Glutamatergic neuron (in vitro differentiated cells): ENCODE measurements around the gene HIPK2. TPM values are rescaled to one million over a fixed set of nuclear protein-coding genes. Genes with fewer than 3 reads are reported as not detected.

Experiments used
- DNase-seq: peaks from one replicate; pipeline ENCODE4 v3.0.0; 2022
- H3K27ac Mint-ChIP-seq: one replicate; pipeline ENCODE4 v1.8.0; 2020; ENCODE audit warnings: mild to moderate bottlenecking, mixed read lengths, inconsistent platforms; ENCODE audit not compliant: unreplicated experiment
- H3K27me3 Mint-ChIP-seq: one replicate; pipeline ENCODE4 v1.8.0; 2020; ENCODE audit warnings: mild to moderate bottlenecking, moderate library complexity, mixed read lengths, inconsistent platforms; ENCODE audit not compliant: unreplicated experiment
- H3K36me3 Mint-ChIP-seq: one replicate; pipeline ENCODE4 v1.8.0; 2020; ENCODE audit warnings: mild to moderate bottlenecking, mixed read lengths, inconsistent platforms; ENCODE audit not compliant: unreplicated experiment
- H3K4me1 Mint-ChIP-seq: one replicate; pipeline ENCODE4 v1.8.0; 2020; ENCODE audit warnings: mild to moderate bottlenecking, low read depth, mixed read lengths, inconsistent platforms; ENCODE audit not compliant: unreplicated experiment
- H3K4me3 Mint-ChIP-seq: one replicate; pipeline ENCODE4 v1.8.0; 2020; ENCODE audit warnings: mild to moderate bottlenecking, mixed read lengths, inconsistent platforms; ENCODE audit not compliant: unreplicated experiment
- H3K9me3 Mint-ChIP-seq: one replicate; pipeline ENCODE4 v1.8.0; 2020; ENCODE audit warnings: mild to moderate bottlenecking, moderate library complexity, mixed read lengths, inconsistent platforms; ENCODE audit not compliant: unreplicated experiment
- total RNA-seq: library from RNA; stranded (reverse); fragmentation: NEBNext Ultra II Directional; extraction: Animal tissue kit (Norgen Biotek cat#: 25700); gene quantifications from one replicate; pipeline ENCODE4 v1.2.1, GENCODE V29; 2021; ENCODE audit not compliant: unreplicated experiment
- TF ChIP-seq, protein P1 (sequence below): fragments of 200-600 bp; sonication (generic); IDR thresholded peaks from one replicate; pipeline ENCODE4 v1.5.0; 2021; ENCODE audit not compliant: partially characterized antibody, unreplicated experiment

HIPK2 gene
- total RNA-seq, 1 donor from 2014 or later, result 36.9 TPM

DNA sequence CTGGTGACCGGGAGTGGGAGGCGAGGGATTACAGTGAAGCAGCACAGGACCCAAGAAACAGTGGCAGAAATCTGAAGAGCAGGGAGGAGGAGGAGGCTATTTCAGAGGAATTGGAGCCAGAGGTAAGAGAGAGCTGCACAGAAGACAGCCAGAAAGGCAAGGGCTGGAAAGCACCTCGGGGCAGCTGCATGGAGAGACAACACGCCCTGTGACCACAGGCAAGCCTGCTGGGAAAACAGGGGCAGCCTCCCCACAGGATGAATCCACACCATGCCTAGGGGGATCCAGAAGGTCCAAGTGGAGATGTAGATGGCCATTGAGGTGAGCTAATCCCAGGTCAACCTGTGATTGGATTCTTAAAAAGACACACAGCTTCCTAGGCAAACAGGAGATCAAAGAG is 135.5 kb downstream of the HIPK2 start:
- H3K36me3 Mint-ChIP-seq, result peaks cover 3% of the 10 kb centered on the region
- DNase-seq, result no peak
- no peak overlapping the region for H3K27ac Mint-ChIP-seq
- no peak overlapping the region for H3K4me3 Mint-ChIP-seq
- peaks cover 6% of the 10 kb centered on the region for H3K4me1 Mint-ChIP-seq
- TF ChIP-seq, protein P1, sequence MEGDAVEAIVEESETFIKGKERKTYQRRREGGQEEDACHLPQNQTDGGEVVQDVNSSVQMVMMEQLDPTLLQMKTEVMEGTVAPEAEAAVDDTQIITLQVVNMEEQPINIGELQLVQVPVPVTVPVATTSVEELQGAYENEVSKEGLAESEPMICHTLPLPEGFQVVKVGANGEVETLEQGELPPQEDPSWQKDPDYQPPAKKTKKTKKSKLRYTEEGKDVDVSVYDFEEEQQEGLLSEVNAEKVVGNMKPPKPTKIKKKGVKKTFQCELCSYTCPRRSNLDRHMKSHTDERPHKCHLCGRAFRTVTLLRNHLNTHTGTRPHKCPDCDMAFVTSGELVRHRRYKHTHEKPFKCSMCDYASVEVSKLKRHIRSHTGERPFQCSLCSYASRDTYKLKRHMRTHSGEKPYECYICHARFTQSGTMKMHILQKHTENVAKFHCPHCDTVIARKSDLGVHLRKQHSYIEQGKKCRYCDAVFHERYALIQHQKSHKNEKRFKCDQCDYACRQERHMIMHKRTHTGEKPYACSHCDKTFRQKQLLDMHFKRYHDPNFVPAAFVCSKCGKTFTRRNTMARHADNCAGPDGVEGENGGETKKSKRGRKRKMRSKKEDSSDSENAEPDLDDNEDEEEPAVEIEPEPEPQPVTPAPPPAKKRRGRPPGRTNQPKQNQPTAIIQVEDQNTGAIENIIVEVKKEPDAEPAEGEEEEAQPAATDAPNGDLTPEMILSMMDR, result no peak
- H3K9me3 Mint-ChIP-seq, result peaks cover 5% of the 10 kb centered on the region
- peaks cover 2% of the 10 kb centered on the region for H3K27me3 Mint-ChIP-seq

DNA sequence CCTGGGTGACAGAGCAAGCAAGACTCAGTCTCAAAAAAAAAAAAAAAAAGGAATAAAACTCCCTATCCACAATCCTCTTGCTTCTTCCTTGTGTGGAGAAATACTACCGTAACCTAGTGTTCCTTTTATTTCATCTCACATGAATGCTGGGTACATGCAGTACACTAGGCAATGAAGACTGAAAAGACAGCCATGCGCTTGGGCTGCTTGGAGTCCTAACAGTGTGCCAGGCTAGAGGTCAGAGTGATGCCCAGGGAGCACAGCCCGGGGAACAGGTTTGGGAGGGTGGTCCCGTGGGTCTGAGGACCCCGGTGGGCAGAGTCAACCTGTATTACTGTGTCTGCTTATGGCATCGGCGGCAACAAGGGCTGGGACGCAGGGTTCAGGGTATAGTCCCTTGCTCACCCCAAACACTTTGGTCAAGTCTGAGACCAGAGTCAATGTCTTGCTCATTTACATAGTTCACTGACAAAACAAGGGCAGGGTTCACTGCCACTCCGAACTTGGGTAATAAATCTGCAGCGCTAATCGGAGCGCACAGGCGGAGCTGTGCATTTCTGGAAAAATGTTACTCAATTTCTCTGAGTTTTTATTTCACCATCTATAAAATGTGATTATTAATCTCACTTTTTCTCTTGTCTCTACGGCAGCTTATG is 136.3 kb downstream of the HIPK2 start:
- TF ChIP-seq, protein P1, result no peak
- H3K27me3 Mint-ChIP-seq, result peaks cover 2% of the 10 kb centered on the region
- H3K36me3 Mint-ChIP-seq, result peaks cover 11% of the 10 kb centered on the region
- H3K27ac Mint-ChIP-seq, result no peak overlapping the region
- peaks cover 8% of the 10 kb centered on the region for H3K4me1 Mint-ChIP-seq
- no peak overlapping the region for H3K4me3 Mint-ChIP-seq
- DNase-seq, result no peak
- peaks cover 5% of the 10 kb centered on the region for H3K9me3 Mint-ChIP-seq

DNA sequence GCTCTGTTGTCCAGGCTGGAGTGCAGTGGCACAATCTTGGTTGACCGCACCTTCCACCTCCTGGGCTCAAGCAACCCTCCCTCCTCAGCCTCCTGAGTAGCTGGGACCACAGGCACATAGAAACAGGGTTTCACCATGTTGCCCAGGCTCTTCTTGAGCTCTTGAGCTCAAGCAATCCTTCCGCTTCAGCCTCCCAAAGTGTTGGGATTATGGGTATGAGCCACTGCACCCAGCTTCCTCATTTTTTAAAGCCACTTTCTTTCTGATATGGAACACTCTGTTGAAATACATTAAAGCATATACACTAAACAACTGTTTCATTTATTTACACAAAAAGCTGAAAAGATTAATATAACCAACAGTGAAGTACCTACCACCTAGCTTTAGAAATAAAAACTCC is 137.1 kb downstream of the HIPK2 start:
- Mint-ChIP-seq H3K9me3 (peaks cover 5% of the 10 kb centered on the region), H3K36me3 (peaks cover 18% of the 10 kb centered on the region), H3K4me3 (no peak overlapping the region), H3K27ac (no peak overlapping the region), H3K4me1 (peaks cover 13% of the 10 kb centered on the region), H3K27me3 (peaks cover 2% of the 10 kb centered on the region)
- no peak for DNase-seq
- TF ChIP-seq, protein P1, result no peak

DNA sequence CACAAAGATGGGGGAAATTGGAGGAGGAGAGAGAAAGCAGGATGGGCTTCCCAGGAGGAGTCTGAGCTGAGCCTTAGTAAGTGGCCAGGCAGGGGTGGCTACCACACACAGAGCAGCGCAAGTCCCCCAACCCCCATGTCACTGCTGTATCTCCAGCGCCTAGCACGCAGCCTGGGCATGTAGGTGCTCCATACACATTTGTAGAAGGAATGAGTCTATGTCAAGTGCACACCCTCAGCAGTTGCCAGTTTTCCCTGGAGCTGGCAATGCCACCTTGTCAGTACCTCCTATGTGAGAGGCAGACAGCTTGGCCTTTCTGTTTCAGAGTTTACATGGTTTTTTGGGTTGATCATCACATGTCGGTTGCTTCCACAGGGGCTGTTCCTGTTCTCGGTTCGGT is 138.2 kb downstream of the HIPK2 start:
- TF ChIP-seq, protein P1, result no peak
- Mint-ChIP-seq H3K27ac (no peak overlapping the region), H3K4me1 (peaks cover 20% of the 10 kb centered on the region), H3K36me3 (peaks cover 18% of the 10 kb centered on the region), H3K9me3 (peaks cover 5% of the 10 kb centered on the region), H3K27me3 (peaks cover 2% of the 10 kb centered on the region), H3K4me3 (no peak overlapping the region)
- no peak for DNase-seq

DNA sequence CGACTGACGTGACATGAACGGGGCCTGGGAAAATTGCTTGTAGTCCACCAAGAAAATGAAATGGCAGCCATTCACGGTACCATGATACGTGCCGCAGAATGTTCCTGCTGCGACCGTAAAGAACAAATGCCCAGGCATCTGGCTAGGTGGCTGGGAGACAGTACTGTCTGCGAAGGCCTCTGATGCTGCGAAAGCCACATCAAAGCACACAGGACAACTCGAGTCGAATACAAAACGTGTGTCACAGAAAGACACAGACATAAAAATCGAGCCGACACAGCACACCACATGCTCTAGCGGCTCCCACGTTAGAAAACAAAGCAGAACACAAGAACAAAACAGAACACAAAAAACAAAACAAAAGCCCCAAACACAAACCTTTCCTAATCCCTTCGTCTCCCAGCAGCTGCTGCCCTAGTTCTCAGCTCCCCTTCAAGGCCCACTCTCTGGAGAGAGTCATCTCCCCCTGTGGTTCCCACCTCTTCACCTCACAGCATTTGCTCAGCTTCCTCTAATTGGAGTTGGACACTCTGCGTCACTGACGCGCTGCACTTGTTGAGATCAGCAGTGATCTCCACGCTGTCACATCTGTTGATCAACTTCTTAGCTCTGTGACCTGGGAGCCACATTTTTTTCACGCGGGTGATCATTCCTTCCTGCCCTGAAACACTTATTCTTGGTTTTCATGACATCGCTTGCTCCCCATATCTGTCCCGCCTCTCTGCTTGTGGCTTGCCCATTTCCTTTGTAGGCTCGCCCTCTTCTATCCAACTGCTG is 142.1 kb downstream of the HIPK2 start:
- TF ChIP-seq, protein P1, result no peak
- Mint-ChIP-seq H3K4me3 (no peak overlapping the region), H3K27ac (no peak overlapping the region), H3K36me3 (peaks cover 25% of the 10 kb centered on the region), H3K4me1 (peaks cover 20% of the 10 kb centered on the region), H3K27me3 (peaks cover 2% of the 10 kb centered on the region), H3K9me3 (peaks cover 8% of the 10 kb centered on the region)
- no peak for DNase-seq
